ENCODE measurements around the gene MAP1A. TPM values are rescaled to one million over a fixed set of nuclear protein-coding genes. Genes with fewer than 3 reads are reported as not detected.

MAP1A gene
- total RNA-seq, 2 donors from 2014 or later, result 1.9 to 5.6 TPM

DNA sequence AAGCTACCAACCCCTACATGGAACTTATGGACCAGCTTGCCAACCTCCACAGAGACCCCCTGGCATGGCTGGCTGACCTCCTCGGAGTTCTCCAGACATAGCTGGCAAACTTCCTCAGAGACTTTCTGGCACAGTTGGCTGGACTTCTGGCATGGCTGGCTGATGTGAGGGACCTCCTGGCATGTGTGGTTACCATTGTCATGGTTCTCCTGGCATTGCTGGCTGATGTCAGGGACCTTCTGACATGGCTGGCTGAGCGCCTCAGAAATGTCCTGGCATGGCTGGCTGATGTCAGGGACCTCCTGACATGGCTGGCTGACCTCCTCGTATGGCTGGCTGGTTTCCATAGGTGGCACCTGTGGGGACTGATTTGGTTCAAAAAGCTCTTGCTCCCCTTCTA lies 17.5 kb downstream of the MAP1A start:
- no peaks in the 10 kb centered on the region for H3K4me1 ChIP-seq
- H3K36me3 ChIP-seq, result no peaks in the 10 kb centered on the region
- H3K9me3 ChIP-seq, result no peaks in the 10 kb centered on the region
- no peak overlapping the region for H3K27ac ChIP-seq
- no peak for DNase-seq
- H3K27me3 ChIP-seq, result no peaks in the 10 kb centered on the region
- no peak overlapping the region for H3K4me3 ChIP-seq
- H3K9ac ChIP-seq (ENCODE audit: low read depth in 2 of 2, low read length in 2 of 2), result no peak overlapping the region
- TF ChIP-seq, protein P1, sequence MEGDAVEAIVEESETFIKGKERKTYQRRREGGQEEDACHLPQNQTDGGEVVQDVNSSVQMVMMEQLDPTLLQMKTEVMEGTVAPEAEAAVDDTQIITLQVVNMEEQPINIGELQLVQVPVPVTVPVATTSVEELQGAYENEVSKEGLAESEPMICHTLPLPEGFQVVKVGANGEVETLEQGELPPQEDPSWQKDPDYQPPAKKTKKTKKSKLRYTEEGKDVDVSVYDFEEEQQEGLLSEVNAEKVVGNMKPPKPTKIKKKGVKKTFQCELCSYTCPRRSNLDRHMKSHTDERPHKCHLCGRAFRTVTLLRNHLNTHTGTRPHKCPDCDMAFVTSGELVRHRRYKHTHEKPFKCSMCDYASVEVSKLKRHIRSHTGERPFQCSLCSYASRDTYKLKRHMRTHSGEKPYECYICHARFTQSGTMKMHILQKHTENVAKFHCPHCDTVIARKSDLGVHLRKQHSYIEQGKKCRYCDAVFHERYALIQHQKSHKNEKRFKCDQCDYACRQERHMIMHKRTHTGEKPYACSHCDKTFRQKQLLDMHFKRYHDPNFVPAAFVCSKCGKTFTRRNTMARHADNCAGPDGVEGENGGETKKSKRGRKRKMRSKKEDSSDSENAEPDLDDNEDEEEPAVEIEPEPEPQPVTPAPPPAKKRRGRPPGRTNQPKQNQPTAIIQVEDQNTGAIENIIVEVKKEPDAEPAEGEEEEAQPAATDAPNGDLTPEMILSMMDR (IDR thresholded peaks at IDR 0.05), result no peak
- intact Hi-C loops (cut with DNase I), result no loop called here

DNA sequence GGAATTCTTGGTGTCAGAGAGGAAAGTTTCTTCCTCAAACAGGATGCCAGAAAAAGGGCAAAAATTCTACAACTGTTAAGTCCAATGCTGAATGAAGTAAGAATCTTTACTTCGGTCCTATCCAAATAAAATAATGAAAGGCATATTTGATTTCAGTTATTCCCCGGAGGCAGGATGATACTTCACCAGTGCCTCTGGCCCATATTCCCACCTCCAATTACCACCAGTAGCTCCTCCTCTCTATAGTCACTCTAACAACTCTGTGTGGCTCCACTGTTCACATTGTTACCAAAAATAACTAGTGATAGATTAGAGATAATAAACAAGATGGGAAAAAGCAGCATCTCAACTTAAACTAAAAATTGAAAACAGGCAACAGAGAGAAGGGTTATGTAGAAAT lies 20.7 kb downstream of the MAP1A start:
- no peak for DNase-seq
- TF ChIP-seq, protein P1 (IDR thresholded peaks at IDR 0.05), result no peak
- H3K36me3 ChIP-seq, result no peaks in the 10 kb centered on the region
- no peaks in the 10 kb centered on the region for H3K4me1 ChIP-seq
- H3K9me3 ChIP-seq, result no peaks in the 10 kb centered on the region
- intact Hi-C loops (cut with DNase I), result no loop called here
- H3K27me3 ChIP-seq, result no peaks in the 10 kb centered on the region
- H3K4me3 ChIP-seq, result no peak overlapping the region
- no peak overlapping the region for H3K9ac ChIP-seq (ENCODE audit: low read depth in 2 of 2, low read length in 2 of 2)
- no peak overlapping the region for H3K27ac ChIP-seq

DNA sequence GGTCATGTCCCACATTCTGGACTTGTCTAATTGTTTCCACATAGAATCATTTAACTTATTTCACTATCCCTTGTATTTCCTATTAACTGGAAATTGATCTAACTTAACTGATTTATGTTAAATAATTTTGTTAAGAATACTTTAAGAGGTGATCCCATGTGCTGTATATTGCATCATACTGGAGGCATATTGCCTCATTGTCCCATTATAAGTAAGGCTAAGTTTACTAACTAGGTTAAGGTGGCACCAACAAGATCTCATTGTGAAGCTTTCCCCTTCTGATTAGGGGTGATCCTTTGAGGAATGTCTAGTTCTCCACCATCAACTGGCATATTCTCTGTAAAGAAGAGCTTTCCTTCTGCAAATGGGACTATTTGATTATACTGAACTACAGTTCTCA lies 24.4 kb downstream of the MAP1A start:
- Histone ChIP-seq H3K4me3 (no peak overlapping the region), H3K27ac (no peak overlapping the region), H3K4me1 (no peaks in the 10 kb centered on the region), H3K9me3 (no peaks in the 10 kb centered on the region), H3K27me3 (no peaks in the 10 kb centered on the region), H3K9ac (ENCODE audit: low read depth in 2 of 2, low read length in 2 of 2) (no peak overlapping the region), H3K36me3 (no peaks in the 10 kb centered on the region)
- no peak for DNase-seq
- intact Hi-C loops (cut with DNase I), result no loop called here
- TF ChIP-seq, protein P1 (IDR thresholded peaks at IDR 0.05), result no peak

DNA sequence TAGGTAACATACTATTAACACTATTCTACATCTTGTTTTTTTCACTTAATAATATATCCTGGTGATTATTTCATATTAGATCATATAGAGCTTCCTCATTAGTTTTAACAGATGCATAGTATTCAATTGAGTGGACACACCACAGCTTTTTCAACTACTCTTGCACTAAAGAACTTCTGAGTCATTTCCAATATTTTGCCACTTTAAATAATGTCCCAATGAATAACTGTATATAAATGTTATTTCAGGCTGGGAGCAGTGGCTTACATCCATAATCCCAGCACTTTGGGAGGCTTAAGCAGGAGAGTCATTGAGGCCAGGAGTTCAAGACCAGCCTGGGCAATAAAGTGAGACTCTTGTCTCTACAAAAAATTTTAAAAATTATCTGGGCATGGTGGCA lies 26.9 kb downstream of the MAP1A start:
- Histone ChIP-seq H3K36me3 (no peaks in the 10 kb centered on the region), H3K9ac (ENCODE audit: low read depth in 2 of 2, low read length in 2 of 2) (no peak overlapping the region), H3K27ac (no peak overlapping the region), H3K9me3 (no peaks in the 10 kb centered on the region), H3K4me1 (no peaks in the 10 kb centered on the region), H3K4me3 (no peak overlapping the region), H3K27me3 (no peaks in the 10 kb centered on the region)
- TF ChIP-seq, protein P1 (IDR thresholded peaks at IDR 0.05), result no peak
- DNase-seq, result no peak
- intact Hi-C loops (cut with DNase I), result no loop called here

DNA sequence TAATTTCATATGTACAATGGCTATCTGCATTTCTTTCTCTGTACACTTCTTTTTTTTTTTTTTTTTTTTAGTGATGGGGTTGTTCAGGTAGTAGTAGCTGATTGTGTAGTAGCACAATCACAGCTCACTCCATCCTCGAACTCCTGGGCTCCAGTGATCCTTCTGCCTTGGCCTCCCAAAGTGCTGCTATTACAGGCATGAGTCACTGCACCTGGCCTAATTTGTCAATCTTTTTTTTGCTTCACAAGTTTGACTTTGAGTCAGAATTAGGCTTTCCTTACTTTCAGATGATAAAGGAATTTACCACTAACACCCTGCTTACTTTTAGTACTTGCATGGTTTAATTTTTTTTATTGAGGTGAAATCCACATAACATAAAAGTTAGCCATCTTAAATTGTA lies 28.0 kb downstream of the MAP1A start:
- Histone ChIP-seq H3K27ac (no peak overlapping the region), H3K36me3 (no peaks in the 10 kb centered on the region), H3K9me3 (no peaks in the 10 kb centered on the region), H3K4me3 (no peak overlapping the region), H3K4me1 (no peaks in the 10 kb centered on the region), H3K9ac (ENCODE audit: low read depth in 2 of 2, low read length in 2 of 2) (no peak overlapping the region), H3K27me3 (no peaks in the 10 kb centered on the region)
- intact Hi-C loops (cut with DNase I), result no loop called here
- TF ChIP-seq, protein P1 (IDR thresholded peaks at IDR 0.05), result no peak
- DNase-seq, result no peak

DNA sequence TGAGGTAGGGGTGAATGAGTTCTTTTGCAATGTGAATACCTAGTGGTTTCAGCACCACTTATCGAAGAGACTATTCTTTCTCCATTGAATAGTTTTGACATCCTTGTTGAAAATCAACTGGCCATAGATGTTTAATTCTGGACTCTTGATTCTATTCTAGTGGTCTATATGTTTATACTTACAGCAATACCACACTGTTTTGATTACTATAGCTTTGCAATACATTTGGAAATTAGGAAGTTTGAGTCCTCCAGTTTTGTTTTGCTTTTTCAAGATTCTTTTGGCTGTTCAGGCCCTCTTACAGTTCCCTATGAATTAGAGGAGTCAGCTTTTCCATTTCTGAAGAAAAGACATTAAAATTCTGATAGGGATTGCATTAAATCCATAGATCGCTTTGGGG lies 30.1 kb downstream of the MAP1A start:
- no peak for DNase-seq
- H3K4me1 ChIP-seq, result no peaks in the 10 kb centered on the region
- H3K4me3 ChIP-seq, result no peak overlapping the region
- intact Hi-C loops (cut with DNase I), result no loop called here
- TF ChIP-seq, protein P1 (IDR thresholded peaks at IDR 0.05), result no peak
- H3K27ac ChIP-seq, result no peak overlapping the region
- no peaks in the 10 kb centered on the region for H3K27me3 ChIP-seq
- no peaks in the 10 kb centered on the region for H3K9me3 ChIP-seq
- H3K9ac ChIP-seq (ENCODE audit: low read depth in 2 of 2, low read length in 2 of 2), result no peak overlapping the region
- H3K36me3 ChIP-seq, result no peaks in the 10 kb centered on the region

Measured in colonic mucosa (tissue), 4 donors.